ENCODE results near the gene RNF112. TPM values are rescaled to one million over a fixed set of nuclear protein-coding genes. Genes with fewer than 3 reads are reported as not detected.

The RNF112 gene
- total RNA-seq, 1 donor from 2014 or later = 0.31 TPM

GRCh38 chr17:19414396-19415280 is 3.6 kb downstream of the RNF112 start:
- Mint-ChIP-seq H3K27ac (ENCODE audit: unreplicated experiment) (no peak overlapping the region), H3K9me3 (ENCODE audit: unreplicated experiment) (no peaks in the 10 kb centered on the region), H3K36me3 (ENCODE audit: low read depth, unreplicated experiment) (no peaks in the 10 kb centered on the region), H3K4me1 (ENCODE audit: unreplicated experiment) (peaks cover 2% of the 10 kb centered on the region), H3K4me3 (ENCODE audit: unreplicated experiment) (no peak overlapping the region), H3K27me3 (ENCODE audit: unreplicated experiment) (peaks cover 6% of the 10 kb centered on the region)
- no peak for DNase-seq (ENCODE audit: low spot score)
- no peak for TF ChIP-seq CTCF (IDR thresholded peaks at IDR 0.05; ENCODE audit: unreplicated experiment)

- H3K36me3 Mint-ChIP-seq (ENCODE audit: low read depth, unreplicated experiment) = no peaks in the 10 kb centered on the region
- no peak for DNase-seq (ENCODE audit: low spot score)
- peaks cover 1% of the 10 kb centered on the region for H3K4me1 Mint-ChIP-seq (ENCODE audit: unreplicated experiment)
- peaks cover 6% of the 10 kb centered on the region for H3K27me3 Mint-ChIP-seq (ENCODE audit: unreplicated experiment)
- no peak overlapping the region for H3K4me3 Mint-ChIP-seq (ENCODE audit: unreplicated experiment)
- no peak overlapping the region for H3K27ac Mint-ChIP-seq (ENCODE audit: unreplicated experiment)
- H3K9me3 Mint-ChIP-seq (ENCODE audit: unreplicated experiment) = no peaks in the 10 kb centered on the region
- TF ChIP-seq CTCF (IDR thresholded peaks at IDR 0.05; ENCODE audit: unreplicated experiment) = no peak
These were observed 4.3 kb downstream of the RNF112 start for GRCh38 chr17:19415311-19415710.

GRCh38 chr17:19415806-19416775 is 5.1 kb downstream of the RNF112 start:
- no peak for DNase-seq (ENCODE audit: low spot score)
- peaks cover 3% of the 10 kb centered on the region for H3K27me3 Mint-ChIP-seq (ENCODE audit: unreplicated experiment)

GRCh38 chr17:19417611-19418010 is 6.6 kb downstream of the RNF112 start:
- DNase-seq (ENCODE audit: low spot score) = no peak
- no peak for TF ChIP-seq CTCF (IDR thresholded peaks at IDR 0.05; ENCODE audit: unreplicated experiment)
- Mint-ChIP-seq H3K36me3 (ENCODE audit: low read depth, unreplicated experiment) (no peaks in the 10 kb centered on the region), H3K9me3 (ENCODE audit: unreplicated experiment) (no peaks in the 10 kb centered on the region), H3K4me1 (ENCODE audit: unreplicated experiment) (no peaks in the 10 kb centered on the region), H3K27ac (ENCODE audit: unreplicated experiment) (no peak overlapping the region), H3K4me3 (ENCODE audit: unreplicated experiment) (no peak overlapping the region), H3K27me3 (ENCODE audit: unreplicated experiment) (peaks cover 3% of the 10 kb centered on the region)

More at GRCh38 chr17:19415806-19416775, 5.1 kb downstream of the RNF112 start:
- Mint-ChIP-seq H3K4me1 (ENCODE audit: unreplicated experiment) (no peaks in the 10 kb centered on the region), H3K9me3 (ENCODE audit: unreplicated experiment) (no peaks in the 10 kb centered on the region), H3K36me3 (ENCODE audit: low read depth, unreplicated experiment) (no peaks in the 10 kb centered on the region), H3K27ac (ENCODE audit: unreplicated experiment) (no peak overlapping the region), H3K4me3 (ENCODE audit: unreplicated experiment) (no peak overlapping the region)
- TF ChIP-seq CTCF (IDR thresholded peaks at IDR 0.05; ENCODE audit: unreplicated experiment) = no peak
